Transverse colon (tissue), 4 donors: ENCODE measurements around the gene SHC3.

Experiments
- POLR2A ChIP-seq: fragments of 450-650 bp; IDR thresholded peaks from one replicate; pipeline ENCODE4 v1.6.1; 2016; ENCODE audit warnings: antibody characterized with exemption, mild to moderate bottlenecking, moderate library complexity
- POLR2AphosphoS5 ChIP-seq, 3 donors: sonication (generic); formaldehyde crosslinking; IDR thresholded peaks; one replicate each; pipeline ENCODE4 v1.6.1; 2016; ENCODE audit warnings: antibody characterized with exemption in 3 of 3
- TF ChIP-seq, protein P1 (sequence below), 5 experiments: fragments of 200-600 bp in 3 of 5; fragments of 450-650 bp in 2 of 5; sonication (generic) in 3 of 5; IDR thresholded peaks; 1 replicate in 2 of 5; 2 replicates in 3 of 5; pipeline ENCODE4 v1.5.1; 2016 to 2017; ENCODE audit warnings: antibody characterized with exemption in 5 of 5, inconsistent platforms in 3 of 5, mild to moderate bottlenecking in 2 of 5, moderate library complexity in 1 of 5

DNA sequence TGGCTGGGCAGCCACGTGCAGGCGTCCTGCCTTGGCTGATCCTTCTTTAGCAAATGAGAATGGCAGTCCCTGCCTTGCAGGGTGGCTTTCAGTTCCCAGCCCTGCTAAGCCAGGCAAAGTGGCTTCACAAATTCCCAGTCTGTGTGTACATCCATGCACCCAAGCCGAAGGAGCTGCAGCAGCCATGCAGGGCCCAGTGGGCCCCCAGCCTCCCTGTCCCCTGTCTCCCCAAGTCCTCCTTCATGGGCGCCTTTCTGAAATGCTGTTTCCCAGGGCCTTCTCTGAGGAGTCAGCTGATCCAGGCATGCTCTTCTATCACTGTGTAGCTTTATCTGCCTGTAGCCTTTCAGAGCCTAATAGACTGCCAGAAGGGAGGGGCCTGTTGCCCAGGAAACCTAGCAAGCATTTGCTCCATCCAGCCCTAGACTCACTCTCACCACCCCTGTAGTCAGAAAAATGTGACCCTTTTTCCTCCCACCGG is 47.4 kb upstream of the SHC3 start:
- TF ChIP-seq, protein P1, sequence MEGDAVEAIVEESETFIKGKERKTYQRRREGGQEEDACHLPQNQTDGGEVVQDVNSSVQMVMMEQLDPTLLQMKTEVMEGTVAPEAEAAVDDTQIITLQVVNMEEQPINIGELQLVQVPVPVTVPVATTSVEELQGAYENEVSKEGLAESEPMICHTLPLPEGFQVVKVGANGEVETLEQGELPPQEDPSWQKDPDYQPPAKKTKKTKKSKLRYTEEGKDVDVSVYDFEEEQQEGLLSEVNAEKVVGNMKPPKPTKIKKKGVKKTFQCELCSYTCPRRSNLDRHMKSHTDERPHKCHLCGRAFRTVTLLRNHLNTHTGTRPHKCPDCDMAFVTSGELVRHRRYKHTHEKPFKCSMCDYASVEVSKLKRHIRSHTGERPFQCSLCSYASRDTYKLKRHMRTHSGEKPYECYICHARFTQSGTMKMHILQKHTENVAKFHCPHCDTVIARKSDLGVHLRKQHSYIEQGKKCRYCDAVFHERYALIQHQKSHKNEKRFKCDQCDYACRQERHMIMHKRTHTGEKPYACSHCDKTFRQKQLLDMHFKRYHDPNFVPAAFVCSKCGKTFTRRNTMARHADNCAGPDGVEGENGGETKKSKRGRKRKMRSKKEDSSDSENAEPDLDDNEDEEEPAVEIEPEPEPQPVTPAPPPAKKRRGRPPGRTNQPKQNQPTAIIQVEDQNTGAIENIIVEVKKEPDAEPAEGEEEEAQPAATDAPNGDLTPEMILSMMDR (IDR thresholded peaks at IDR 0.05), result no peak
- TF ChIP-seq POLR2AphosphoS5 (IDR thresholded peaks at IDR 0.05), result no peak
- no peak for TF ChIP-seq POLR2A
